Common myeloid progenitor, CD34-positive (primary cell): ENCODE data around the gene GRHL1.

Experiments used
- CTCF ChIA-PET: fragments of 350-600 bp; sonication (Branson Sonifier 250); formaldehyde crosslinking; loops from one replicate; lab custom pipeline; 2021; ENCODE audit warnings: antibody characterized with exemption; lab: Charles Lee
- POLR2A ChIA-PET: fragments of 350-600 bp; sonication (Branson Sonifier 250); formaldehyde crosslinking; loops from one replicate; lab custom pipeline; 2021; ENCODE audit warnings: antibody characterized with exemption; lab: Charles Lee
- DNase-seq, 3 donors: peaks; one replicate each; pipeline versions ENCODE4 v3.0.0 to v3.0.0-alpha.2; 2013
- H3K27ac ChIP-seq, 2 experiments: 1 replicate in 1 of 2; 2 replicates in 1 of 2; pipeline ENCODE4 v1.7.0; 2013; ENCODE audit warnings: inconsistent platforms in 2 of 2, low read length in 2 of 2, mild to moderate bottlenecking in 2 of 2, low read depth in 1 of 2, moderate library complexity in 1 of 2; ENCODE audit not compliant: severe bottlenecking in 2 of 2, insufficient read depth in 1 of 2, poor library complexity in 1 of 2
- H3K27me3 ChIP-seq, 5 experiments: replicated peaks in 2 of 5; 1 replicate in 3 of 5; 2 replicates in 2 of 5; pipeline versions ENCODE4 v1.6.1 to v1.7.0; 2013; ENCODE audit warnings: low read length in 4 of 5, mild to moderate bottlenecking in 2 of 5, moderate library complexity in 2 of 5, inconsistent platforms in 1 of 5; ENCODE audit not compliant: insufficient read depth in 5 of 5, control insufficient read depth in 4 of 5
- H3K36me3 ChIP-seq, 4 experiments: 1 replicate in 2 of 4; 2 replicates in 2 of 4; pipeline versions ENCODE4 v1.6.1 to v1.7.0; 2013; ENCODE audit warnings: low read length in 3 of 4, control low read depth in 1 of 4, mild to moderate bottlenecking in 1 of 4; ENCODE audit not compliant: control insufficient read depth in 4 of 4, insufficient read depth in 4 of 4
- H3K4me1 ChIP-seq, 4 experiments: 1 replicate in 3 of 4; 2 replicates in 1 of 4; pipeline versions ENCODE4 v1.6.1 to v1.7.1; 2013; ENCODE audit warnings: low read length in 3 of 4, mild to moderate bottlenecking in 3 of 4, control low read depth in 1 of 4, inconsistent platforms in 1 of 4, moderate library complexity in 1 of 4; ENCODE audit not compliant: control insufficient read depth in 4 of 4, insufficient read depth in 4 of 4; ENCODE audit errors: control extremely low read depth in 1 of 4
- H3K4me3 ChIP-seq, 7 experiments: 1 replicate in 4 of 7; 2 replicates in 3 of 7; pipeline versions ENCODE4 v1.5.1 to v1.7.0; 2013; ENCODE audit warnings: mild to moderate bottlenecking in 7 of 7, low read length in 6 of 7, moderate library complexity in 6 of 7, inconsistent platforms in 2 of 7, low read depth in 2 of 7, control low read depth in 1 of 7; ENCODE audit not compliant: insufficient read depth in 4 of 7, control insufficient read depth in 1 of 7; ENCODE audit errors: extremely low read depth in 1 of 7
- H3K9me3 ChIP-seq, 5 experiments: 1 replicate in 4 of 5; 2 replicates in 1 of 5; pipeline versions ENCODE4 v1.6.1 to v1.7.1; 2013; ENCODE audit warnings: low read length in 4 of 5, mild to moderate bottlenecking in 2 of 5, inconsistent platforms in 1 of 5, low read depth in 1 of 5, moderate library complexity in 1 of 5; ENCODE audit not compliant: control insufficient read depth in 4 of 5, insufficient read depth in 2 of 5; ENCODE audit errors: control extremely low read depth in 1 of 5
- WGBS: methylation state at CpG from one replicate; pipeline ENCODE4 v1.1.5; 2013; ENCODE audit not compliant: insufficient coverage; 5-methylcytosine and 5-hydroxymethylcytosine counted together

The GRHL1 gene

GRCh38 chr2:9965119-9965822 lies 13.8 kb downstream of the GRHL1 start:
- ChIA-PET POLR2A (no interaction called here), CTCF (interaction anchor here (0.9 to 1.6 kb wide), 2 partner anchors 9 to 19 kb away, joined by 3 to 5 read pairs; no protein-coding TSS in a partner anchor)
- peaks cover 0 to 8% (median 0%) of the 10 kb centered on the region in 4 experiments for H3K4me1 ChIP-seq
- H3K9me3 ChIP-seq: no peaks in the 10 kb centered on the region
- no peak for DNase-seq
- H3K4me3 ChIP-seq: no peak overlapping the region
- WGBS: 90% methylated on average over 5 of the region's 8 CpGs
- H3K36me3 ChIP-seq: no peaks in the 10 kb centered on the region
- no peak overlapping the region for H3K27ac ChIP-seq
- H3K27me3 ChIP-seq: no peaks in the 10 kb centered on the region

GRCh38 chr2:9966491-9967022 lies 15.1 kb downstream of the GRHL1 start:
- POLR2A ChIA-PET: no interaction called here
- 100% methylated on average over 1 of the region's 3 CpGs for WGBS
- DNase-seq: peak in 2 of 3 donors; percentile 34 to 54
- no peak overlapping the region for H3K27ac ChIP-seq
- no peak overlapping the region for H3K4me3 ChIP-seq
- no peaks in the 10 kb centered on the region for H3K9me3 ChIP-seq
- H3K36me3 ChIP-seq: no peaks in the 10 kb centered on the region
- H3K4me1 ChIP-seq: peaks cover 0 to 8% (median 0%) of the 10 kb centered on the region in 4 experiments
- CTCF ChIA-PET: no interaction called here
- H3K27me3 ChIP-seq: no peaks in the 10 kb centered on the region

GRCh38 chr2:9967053-9967775 lies 15.7 kb downstream of the GRHL1 start:
- peaks cover 0 to 8% (median 0%) of the 10 kb centered on the region in 4 experiments for H3K4me1 ChIP-seq
- CTCF ChIA-PET: no interaction called here
- DNase-seq: peak in 1 of 3 donors; percentile 17
- H3K27ac ChIP-seq: no peak overlapping the region
- POLR2A ChIA-PET: no interaction called here
- no peak overlapping the region for H3K4me3 ChIP-seq
- no peaks in the 10 kb centered on the region for H3K9me3 ChIP-seq
- WGBS: 98% methylated on average over 9 of the region's 11 CpGs
- no peaks in the 10 kb centered on the region for H3K27me3 ChIP-seq
- H3K36me3 ChIP-seq: no peaks in the 10 kb centered on the region

GRCh38 chr2:9968553-9969497 lies 17.3 kb downstream of the GRHL1 start:
- Histone ChIP-seq H3K27me3 (no peaks in the 10 kb centered on the region), H3K4me3 (no peak overlapping the region), H3K9me3 (no peaks in the 10 kb centered on the region), H3K36me3 (no peaks in the 10 kb centered on the region), H3K4me1 (peaks cover 0 to 8% (median 0%) of the 10 kb centered on the region in 4 experiments), H3K27ac (no peak overlapping the region)
- POLR2A ChIA-PET: no interaction called here
- DNase-seq: no peak
- 86% methylated on average over 9 of the region's 10 CpGs for WGBS
- CTCF ChIA-PET: interaction anchor here (1.7 to 2.0 kb wide), 2 partner anchors 15 to 79 kb away, joined by 3 to 6 read pairs; no protein-coding TSS in a partner anchor

- ChIA-PET POLR2A (interaction anchor here (0.6 kb wide), 1 partner anchor 313 kb away, joined by 4 read pairs; no protein-coding TSS in a partner anchor), CTCF (interaction anchor here (2.0 to 2.4 kb wide), 2 partner anchors 14 to 79 kb away, joined by 5 to 6 read pairs; no protein-coding TSS in a partner anchor)
- Histone ChIP-seq H3K36me3 (no peaks in the 10 kb centered on the region), H3K9me3 (no peaks in the 10 kb centered on the region), H3K4me1 (peaks cover 0 to 7% (median 0%) of the 10 kb centered on the region in 4 experiments), H3K27me3 (no peaks in the 10 kb centered on the region), H3K4me3 (no peak overlapping the region), H3K27ac (no peak overlapping the region)
- DNase-seq: no peak
- WGBS: 97% methylated on average over 8 of the region's 12 CpGs
Observed at GRCh38 chr2:9970200-9971044, 18.9 kb downstream of the GRHL1 start.
